ENCODE measurements around the gene COL6A2. TPM values are rescaled to one million over a fixed set of nuclear protein-coding genes. Genes with fewer than 3 reads are reported as not detected.

The COL6A2 gene
- total RNA-seq, 1 donor from 2014 or later = 1,821 TPM

- H3K4me1 Mint-ChIP-seq (ENCODE audit: unreplicated experiment) = peaks cover 6% of the 10 kb centered on the region
- no peak overlapping the region for H3K4me3 Mint-ChIP-seq (ENCODE audit: unreplicated experiment)
- TF ChIP-seq CTCF (IDR thresholded peaks at IDR 0.05) = no peak
- DNase-seq (ENCODE audit: extremely low spot score, unreplicated experiment) = no peak
- H3K27me3 Mint-ChIP-seq (ENCODE audit: unreplicated experiment) = peaks cover 2% of the 10 kb centered on the region
- H3K36me3 Mint-ChIP-seq (ENCODE audit: unreplicated experiment) = peaks cover 15% of the 10 kb centered on the region
- peaks cover 28% of the 10 kb centered on the region for H3K9me3 Mint-ChIP-seq (ENCODE audit: unreplicated experiment)
- H3K27ac Mint-ChIP-seq (ENCODE audit: unreplicated experiment) = no peak overlapping the region
Measured at GRCh38 chr21:46178961-46179360, 81.0 kb downstream of the COL6A2 start.

Other genes starting within 250 kb of the COL6A2 start
- gene COL6A1, start 116.3 kb upstream of the COL6A2 start, total RNA-seq = 1,503 and 1,582 TPM in 2 replicates
- 2.3 and 2.5 TPM in 2 replicates for gene FTCD, start 57.5 kb downstream of the COL6A2 start, total RNA-seq
- gene SPATC1L, start 86.3 kb downstream of the COL6A2 start, total RNA-seq = 17.5 and 18.9 TPM in 2 replicates
- gene LSS, start 130.7 kb downstream of the COL6A2 start, total RNA-seq = 92.0 and 101 TPM in 2 replicates
- 99.4 and 105 TPM in 2 replicates for gene MCM3AP, start 187.5 kb downstream of the COL6A2 start, total RNA-seq
- 17.9 and 18.2 TPM in 2 replicates for gene YBEY, start 188.2 kb downstream of the COL6A2 start, total RNA-seq
- 6.9 and 9.1 TPM in 2 replicates for gene C21orf58, start 225.8 kb downstream of the COL6A2 start, total RNA-seq
- 38.9 and 42.5 TPM in 2 replicates for gene PCNT, start 226.0 kb downstream of the COL6A2 start, total RNA-seq